Activated T-helper 9 cell treated with anti-CD3 and anti-CD28 coated beads, Interleukin-2, amount 50 U/mL, for 16 hours (primary cell): Measurements from ENCODE around the gene TYW1.
"Not testable (repeated sequence)": the region's sequence is repeated elsewhere in the genome, so short reads cannot be mapped to it uniquely, and the experiment has no call there.

ENCODE experiments used
- DNase-seq: peaks from one replicate; pipeline ENCODE4 v3.0.0-alpha.2; 2020; ENCODE audit warnings: low read depth

TYW1 gene

GRCh38 chr7:67251986-67252558 is 255.4 kb downstream of the TYW1 start:
- DNase-seq = no peak

DNA sequence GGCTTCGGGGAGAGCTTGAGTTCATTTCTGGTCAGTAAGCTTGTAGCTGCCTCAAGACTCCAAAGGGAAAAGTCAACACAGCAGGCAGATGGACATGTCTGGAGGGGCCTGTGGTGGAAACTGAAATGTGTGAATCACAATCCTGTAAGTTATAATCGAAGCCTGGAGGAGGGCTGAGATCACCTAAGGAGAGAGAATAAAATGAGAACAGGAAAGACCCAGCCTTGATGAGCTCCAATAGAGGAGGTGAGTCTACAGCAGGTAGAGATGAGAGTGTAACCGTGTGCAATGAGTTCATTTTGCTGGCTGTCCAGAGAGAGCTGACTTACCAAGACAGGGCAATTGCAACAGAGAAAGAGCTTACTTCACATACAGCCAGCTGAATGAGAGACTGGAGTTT is 258.4 kb downstream of the TYW1 start:
- not testable (repeated sequence) for DNase-seq

DNA sequence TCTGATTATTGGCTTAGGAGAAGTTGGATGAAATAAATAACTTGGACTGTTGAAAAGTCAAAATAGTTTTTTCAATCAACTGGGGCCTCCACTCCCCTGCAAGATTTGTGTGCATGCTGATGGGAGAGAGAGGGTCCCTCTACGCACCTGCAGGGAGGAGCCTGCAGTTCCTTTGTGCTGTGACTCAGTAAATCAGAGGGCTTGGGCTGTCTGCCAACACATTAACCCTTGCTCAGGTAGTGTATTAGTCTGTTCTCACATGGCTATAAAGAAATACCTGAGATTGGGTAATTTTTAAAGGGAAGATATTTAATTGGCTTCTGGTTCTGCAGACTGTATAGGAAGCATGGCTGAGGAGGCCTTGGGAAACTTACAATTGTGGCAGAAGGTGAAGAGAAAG is 261.1 kb downstream of the TYW1 start:
- not testable (repeated sequence) for DNase-seq

DNA sequence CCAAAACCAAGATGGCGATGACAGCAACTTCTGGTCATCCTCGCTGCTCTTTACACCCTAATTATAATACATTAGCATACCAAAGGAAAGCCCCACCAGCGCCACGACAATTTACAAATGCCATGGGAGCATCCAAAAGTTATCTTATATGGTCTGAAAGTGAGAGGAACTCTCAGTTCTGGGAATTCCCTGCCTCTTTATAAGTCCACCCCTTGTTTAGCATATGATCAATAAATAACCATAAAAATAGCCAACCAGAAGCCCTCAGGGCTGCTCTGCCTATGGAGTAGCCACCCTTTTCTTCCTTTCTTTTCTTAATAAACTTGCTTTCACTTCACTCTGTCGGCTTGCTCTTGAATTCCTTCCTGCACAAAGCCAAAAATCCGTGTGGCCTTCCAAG is 262.7 kb downstream of the TYW1 start:
- not testable (repeated sequence) for DNase-seq

DNA sequence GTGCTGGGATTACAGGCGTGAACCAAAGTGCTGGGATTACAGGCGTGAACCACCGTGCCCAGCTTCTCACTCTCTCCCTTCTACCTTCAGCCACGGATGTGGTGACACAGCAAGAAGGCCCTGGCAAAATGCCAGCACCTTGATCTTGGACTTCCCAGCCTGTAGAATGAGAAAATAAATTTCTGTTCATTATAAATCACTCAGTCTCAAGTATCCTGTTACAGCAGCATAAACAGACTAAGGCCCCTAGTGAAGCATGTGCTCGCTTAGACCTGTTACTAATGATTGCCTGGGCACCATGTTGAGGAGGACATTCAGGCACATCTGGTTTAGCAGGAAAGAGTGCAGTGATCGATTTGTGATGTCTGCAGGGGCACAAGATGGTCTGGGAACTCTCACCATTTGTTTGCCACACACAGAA is 263.5 kb downstream of the TYW1 start:
- DNase-seq = not testable (repeated sequence)

DNA sequence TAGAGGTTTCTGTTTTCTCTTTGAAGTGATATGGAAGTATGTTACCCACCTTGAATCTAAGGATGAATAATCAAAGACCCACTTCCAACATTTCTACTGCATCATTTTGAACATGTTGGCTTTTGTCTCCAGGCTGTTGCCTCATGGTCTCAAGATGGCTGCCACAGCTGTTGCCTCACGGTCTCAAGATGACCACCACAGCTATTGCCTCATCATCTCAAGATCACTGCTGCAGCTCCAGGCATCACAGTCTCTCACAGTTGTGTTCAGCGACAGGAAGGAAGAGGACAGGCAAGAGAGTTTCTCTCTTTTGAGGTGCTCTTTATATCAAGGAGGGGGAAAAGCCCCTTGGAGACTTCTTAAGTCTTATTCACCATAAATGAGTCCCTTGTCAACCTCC is 267.4 kb downstream of the TYW1 start:
- not testable (repeated sequence) for DNase-seq

GRCh38 chr7:67266070-67266469 is 269.4 kb downstream of the TYW1 start:
- not testable (repeated sequence) for DNase-seq

DNA sequence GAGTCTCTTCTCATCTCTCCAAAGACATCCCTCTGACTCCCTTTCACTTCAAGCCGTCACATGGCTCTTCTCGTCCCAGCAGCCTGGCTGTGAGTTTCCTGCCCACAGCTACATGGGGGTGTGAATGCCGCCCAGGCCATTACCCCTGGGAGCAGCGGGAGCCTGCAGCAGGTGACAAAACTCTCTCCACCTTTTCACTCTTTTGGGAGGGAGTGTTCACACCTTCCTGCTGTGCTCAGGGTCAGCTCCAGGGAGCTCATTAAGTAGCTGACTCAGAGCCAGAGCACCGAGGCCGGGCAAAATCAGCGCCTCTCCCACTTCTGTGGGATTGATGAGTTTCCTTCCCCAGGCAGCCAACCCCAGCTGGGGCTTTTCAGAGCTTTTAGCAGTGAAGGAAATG is 271.3 kb downstream of the TYW1 start:
- DNase-seq = no peak

GRCh38 chr7:67269916-67270315 is 273.3 kb downstream of the TYW1 start:
- not testable (repeated sequence) for DNase-seq
